ENCODE measurements around the gene TRERF1.
"Not testable (repeated sequence)": the region's sequence is repeated elsewhere in the genome, so short reads cannot be mapped to it uniquely, and the experiment has no call there.

Gene TRERF1

GRCh38 chr6:42210551-42210950 lies 241.2 kb downstream of the TRERF1 start:
- no peak for DNase-seq

GRCh38 chr6:42207559-42207958 lies 244.2 kb downstream of the TRERF1 start:
- not testable (repeated sequence) for DNase-seq

DNA sequence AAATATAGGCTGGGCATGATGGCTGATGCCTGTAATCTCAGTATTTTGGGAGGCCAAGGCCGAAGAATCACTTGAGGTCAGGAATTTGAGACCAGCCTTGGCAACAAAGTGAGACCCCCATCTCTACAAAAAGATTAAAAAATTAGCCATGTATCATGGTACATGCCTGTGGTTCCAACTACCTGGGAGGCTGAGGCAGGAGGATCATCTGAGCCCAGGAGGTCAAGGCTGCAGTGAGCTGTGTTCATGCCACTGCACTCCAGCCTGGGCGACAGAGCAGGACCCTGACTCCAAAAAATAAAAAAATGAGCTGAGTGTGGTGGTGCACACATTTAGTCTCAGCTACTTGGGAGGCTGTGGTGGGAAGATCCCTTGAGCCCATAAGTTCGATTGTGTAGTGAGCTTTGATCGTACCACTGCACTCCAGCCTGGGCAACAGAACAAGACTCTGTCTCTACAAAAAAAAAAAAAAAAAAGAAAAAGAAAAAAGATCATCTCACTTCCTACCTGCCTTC lies 246.9 kb downstream of the TRERF1 start:
- DNase-seq, result no peak

DNA sequence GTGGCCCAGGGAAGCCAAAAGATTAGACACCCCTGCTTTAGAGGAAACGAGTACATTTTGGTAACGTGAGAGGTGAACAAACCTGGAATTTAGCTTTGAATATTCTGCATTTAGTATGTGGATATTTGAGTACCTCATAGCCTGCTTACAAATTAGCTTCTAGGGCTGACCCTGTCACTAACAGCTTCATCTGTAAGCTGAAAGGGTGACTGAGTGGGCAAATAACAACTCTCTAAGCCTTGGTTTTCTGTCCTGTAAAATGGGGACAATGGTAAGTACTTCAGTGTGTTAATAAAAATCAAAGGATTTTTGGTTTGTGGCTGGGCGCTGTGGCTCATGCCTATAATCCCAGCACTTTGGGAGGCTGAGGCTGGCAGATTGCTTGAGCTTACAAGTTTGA lies 248.5 kb downstream of the TRERF1 start:
- DNase-seq, result no peak

- not testable (repeated sequence) for DNase-seq
These were observed 249.4 kb downstream of the TRERF1 start for GRCh38 chr6:42202131-42202915.

DNA sequence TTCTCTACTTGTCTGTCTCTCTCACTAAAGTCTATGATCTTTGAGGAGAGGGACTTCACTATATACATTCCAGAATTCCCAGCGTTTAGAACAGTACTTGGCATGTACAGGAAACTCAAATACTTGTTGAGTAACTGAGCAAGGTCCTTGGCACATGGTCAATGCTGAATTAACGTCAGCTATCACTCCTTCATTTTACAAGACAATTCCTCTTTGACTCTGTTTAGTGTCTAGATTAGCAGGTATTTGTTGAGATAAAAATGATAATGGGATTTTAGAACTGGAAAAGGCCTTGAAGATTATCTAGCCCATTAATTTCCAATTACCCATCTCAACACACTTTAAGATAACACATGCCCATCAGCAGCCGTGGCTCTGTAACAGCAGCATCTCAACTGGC lies 250.3 kb downstream of the TRERF1 start:
- no peak for DNase-seq

DNA sequence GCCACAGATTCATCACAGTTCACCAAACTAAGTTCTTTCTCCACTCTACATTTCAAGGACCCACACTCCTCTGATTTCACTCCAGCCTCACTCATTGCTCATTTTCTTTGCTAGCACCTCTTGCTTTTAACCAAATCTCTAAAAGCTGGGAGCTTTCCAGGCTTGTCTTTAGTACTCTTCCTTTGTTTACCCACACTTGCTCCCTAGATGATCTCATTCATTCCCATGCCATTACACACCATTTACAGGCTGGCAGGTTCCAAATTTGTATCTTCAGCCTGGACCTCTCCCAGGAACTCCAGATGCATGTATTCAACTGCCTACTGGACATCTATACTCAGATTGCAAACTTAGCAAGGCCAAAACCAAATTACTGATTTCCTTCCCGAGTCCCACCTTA lies 251.7 kb downstream of the TRERF1 start:
- no peak for DNase-seq

GRCh38 chr6:42199106-42199981 lies 252.4 kb downstream of the TRERF1 start:
- DNase-seq, result no peak

GRCh38 chr6:42197555-42198362 lies 254.0 kb downstream of the TRERF1 start:
- DNase-seq, result peak; percentile 22

- DNase-seq, result no peak
These were observed 256.3 kb downstream of the TRERF1 start for GRCh38 chr6:42195415-42195814.

DNA sequence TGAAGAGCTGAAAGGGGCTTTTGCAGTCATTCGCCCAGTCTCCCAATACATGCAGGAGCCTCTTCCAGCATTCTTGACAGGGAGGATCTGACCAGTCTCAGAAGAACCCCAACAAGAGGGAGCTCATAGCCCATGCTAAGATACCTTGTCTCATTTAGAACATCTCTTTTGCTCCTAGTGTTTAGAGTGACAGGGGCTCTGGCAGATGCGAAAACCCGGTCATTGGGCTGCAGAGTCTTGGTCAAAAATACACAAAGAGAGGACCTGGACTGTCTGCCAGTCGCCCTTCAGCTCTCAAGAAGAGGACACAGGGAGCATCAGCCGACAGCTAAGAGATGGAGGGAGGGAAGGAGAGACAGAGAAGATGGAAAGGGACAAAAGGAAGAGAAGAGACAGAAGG lies 257.7 kb downstream of the TRERF1 start:
- no peak for DNase-seq

GRCh38 chr6:42193491-42193894 lies 258.2 kb downstream of the TRERF1 start:
- DNase-seq, result no peak

DNA sequence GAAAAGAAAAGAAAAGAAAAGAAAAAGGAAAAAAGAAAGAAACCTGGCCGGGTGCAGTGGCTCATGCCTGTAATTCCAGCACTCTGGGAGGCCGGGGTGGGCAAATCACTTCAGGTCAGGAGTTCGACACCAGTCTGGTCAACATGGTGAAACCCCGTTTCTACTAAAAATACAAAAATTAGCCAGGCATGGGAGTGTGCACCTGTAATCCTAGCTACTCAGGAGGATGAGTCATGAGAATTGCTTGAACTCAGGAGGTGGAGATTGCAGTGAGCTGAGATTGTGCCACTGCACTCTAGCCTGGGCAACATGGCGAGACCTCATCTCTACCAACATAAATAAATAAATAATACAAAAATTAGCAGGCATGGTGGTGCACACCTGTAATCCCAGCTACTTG lies 259.3 kb downstream of the TRERF1 start:
- DNase-seq, result not testable (repeated sequence)

DNA sequence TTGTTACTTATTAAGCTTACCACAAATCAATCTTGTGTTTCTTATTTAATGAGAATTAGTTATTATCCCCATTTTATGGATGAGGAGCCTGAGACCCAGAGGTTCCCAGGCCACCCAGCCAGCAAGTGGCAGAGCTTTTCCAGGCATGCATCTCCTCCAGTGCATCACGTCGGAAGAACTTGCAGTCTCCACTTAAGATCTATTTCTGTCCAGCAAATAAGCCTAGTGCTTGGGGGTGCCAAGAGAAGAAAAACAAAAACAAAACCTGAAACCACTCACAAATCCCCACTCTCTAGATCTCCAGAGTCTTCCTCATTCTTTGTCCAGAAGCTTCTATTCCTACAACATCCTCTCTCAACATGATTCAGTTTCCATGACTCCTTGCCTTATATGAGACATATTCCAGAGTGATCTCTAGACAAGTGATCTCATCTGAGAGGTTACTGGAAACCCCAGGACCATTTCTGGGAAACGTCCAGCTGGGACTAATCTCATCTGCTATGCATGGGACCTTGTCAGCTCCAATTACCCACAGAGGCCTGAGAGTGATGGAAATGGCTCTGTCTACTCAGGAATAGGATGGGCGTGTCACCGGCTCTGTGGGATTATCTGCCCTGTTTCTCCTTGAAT lies 261.1 kb downstream of the TRERF1 start:
- no peak for DNase-seq

DNA sequence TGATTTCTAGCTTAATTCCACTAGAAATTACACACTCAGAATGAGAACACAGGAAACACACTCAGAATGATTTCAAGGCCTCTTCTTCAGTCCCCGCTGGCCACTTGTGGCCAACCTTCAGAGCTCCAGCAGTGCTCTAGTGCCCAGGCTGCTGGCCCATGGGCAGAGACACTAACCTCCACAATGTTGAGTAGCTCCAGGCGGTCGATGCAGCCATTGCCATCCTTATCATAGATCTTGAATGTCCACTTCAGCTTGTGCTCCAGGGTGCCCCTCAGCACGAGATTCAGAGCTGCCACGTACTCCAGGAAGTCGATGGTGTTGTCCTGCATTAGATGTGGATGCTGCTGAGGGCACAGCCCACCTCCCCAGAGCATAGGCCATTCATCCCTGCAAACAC lies 263.3 kb downstream of the TRERF1 start:
- DNase-seq, result no peak

DNA sequence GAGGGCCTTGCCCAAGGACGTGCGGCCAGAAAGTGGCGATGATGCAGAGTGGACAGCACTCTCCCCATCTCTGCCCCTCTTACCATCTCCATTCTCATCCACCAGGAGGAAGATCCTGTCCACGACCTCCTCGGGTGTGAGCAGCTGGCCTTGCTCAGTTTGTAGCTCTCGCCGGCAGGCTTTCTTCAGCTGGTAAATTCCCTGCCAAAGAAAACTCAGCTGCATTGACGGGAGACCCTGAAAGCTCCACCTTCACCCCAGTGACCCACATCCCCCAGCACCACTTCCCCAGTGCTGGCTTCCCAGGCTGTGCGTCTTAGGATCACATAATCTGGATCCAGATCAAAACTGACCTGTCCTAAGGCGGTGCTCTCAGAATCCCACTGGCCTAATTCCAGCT lies 266.1 kb downstream of the TRERF1 start:
- no peak for DNase-seq

GRCh38 chr6:42184475-42184874 lies 267.3 kb downstream of the TRERF1 start:
- DNase-seq, result no peak

GRCh38 chr6:42182101-42182500 lies 269.6 kb downstream of the TRERF1 start:
- DNase-seq, result no peak

DNA sequence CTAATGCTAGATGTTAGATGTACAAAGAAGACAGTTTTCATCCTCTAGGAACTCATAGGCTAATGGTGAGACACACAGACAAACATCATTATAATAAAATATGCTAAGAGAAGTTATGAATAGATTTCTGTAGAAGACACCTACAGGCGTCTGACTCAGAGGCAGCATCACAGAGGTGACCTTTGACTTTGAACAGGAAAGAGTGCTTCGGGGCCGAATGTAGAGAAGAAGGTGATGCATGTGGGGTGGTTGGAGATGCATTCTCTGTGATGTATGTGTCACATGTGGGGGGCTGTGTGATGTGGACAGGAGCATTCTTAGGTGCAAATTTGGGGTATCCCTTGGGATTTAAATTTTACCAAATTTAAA lies 271.8 kb downstream of the TRERF1 start:
- no peak for DNase-seq

- no peak for DNase-seq
These were observed 272.3 kb downstream of the TRERF1 start for GRCh38 chr6:42179261-42179944.

DNA sequence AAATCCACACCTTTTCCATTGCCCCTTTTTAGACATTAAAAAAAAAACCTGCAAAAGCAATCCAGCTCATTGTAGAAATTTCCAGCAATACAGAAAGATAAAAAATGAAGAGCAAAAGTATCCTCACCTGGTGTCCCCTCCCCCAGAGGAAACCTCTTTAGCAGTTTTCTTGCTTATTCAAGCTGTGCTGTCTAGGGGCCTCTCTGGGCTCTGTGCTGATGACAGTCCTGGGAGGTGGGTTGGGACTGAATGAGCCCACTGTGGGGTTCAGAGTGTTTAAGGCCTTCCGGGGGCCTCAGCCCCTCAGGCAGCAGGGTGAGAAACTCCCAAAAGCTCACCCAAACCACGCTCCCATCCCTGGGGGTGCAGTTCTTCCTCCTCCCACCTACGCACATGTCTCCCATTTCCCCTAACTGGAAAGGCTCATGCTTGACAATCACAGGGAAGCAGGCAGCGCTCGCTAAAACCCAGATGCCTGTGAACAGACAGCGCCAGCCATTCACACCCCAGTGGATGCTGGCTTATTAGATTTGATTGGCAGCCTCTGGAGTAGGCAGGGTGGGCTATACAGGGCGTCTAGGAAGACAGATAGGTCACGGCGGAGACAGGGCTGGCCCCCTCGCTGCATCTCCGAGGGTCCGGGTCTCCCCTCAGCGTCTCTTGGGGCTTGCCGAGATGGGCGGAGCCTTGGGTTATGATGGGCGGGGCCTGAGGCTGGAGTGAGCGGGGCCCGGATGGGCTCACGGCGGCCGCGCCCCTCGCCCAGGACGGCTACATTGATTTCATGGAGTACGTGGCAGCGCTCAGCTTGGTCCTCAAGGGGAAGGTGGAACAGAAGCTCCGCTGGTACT lies 274.0 kb downstream of the TRERF1 start:
- DNase-seq, result peak; percentile 12

All from activated naive CD4-positive, alpha-beta T cell treated with Interleukin-2 at 50 U/mL for 16 hours (primary cell).